ENCODE measurements around the gene RAB37. TPM values are rescaled to one million over a fixed set of nuclear protein-coding genes. Genes with fewer than 3 reads are reported as not detected.

RAB37 gene
- total and polyA plus RNA-seq, 9 of the 15 experiments (the other 6 are each of a cell fraction or from before 2014, with no cell fraction given), result 0.03 to 0.27 (median 0.11) TPM; not detected in 4

- ChIA-PET CTCF (ENCODE audit: low intra/inter-chr PET ratio) (interaction anchor here (0.6 to 3.6 kb wide), 2 partner anchors 23 to 132 kb away, joined by 3 to 41 read pairs; no protein-coding TSS in a partner anchor), POLR2A (interaction anchor here (0.6 to 1.3 kb wide), 3 partner anchors 20 to 325 kb away, joined by 3 read pairs; no protein-coding TSS in a partner anchor)
- no TSS peak for BruUV-seq (replicated peaks)
- Histone ChIP-seq H3K27me3 (ENCODE audit: control insufficient read depth in 2 of 2, insufficient read depth in 2 of 2, low read length in 2 of 2) (no peaks in the 10 kb centered on the region), H3K9ac (ENCODE audit: insufficient read depth in 1 of 2, low read depth in 2 of 2, low read length in 2 of 2) (peak overlapping the region in 1 of 2 experiments; percentile 46; a peak in 1 of 4 replicates), H3K79me2 (ENCODE audit: control insufficient read depth, insufficient read depth, low read length) (no peaks in the 10 kb centered on the region), H2AFZ (ENCODE audit: low read depth, low read length) (no peak overlapping the region), H3K4me2 (ENCODE audit: insufficient read depth, low read length) (no peak overlapping the region), H3K4me1 (replicated peaks in 1 of 2; ENCODE audit: control insufficient read depth in 2 of 2, insufficient read depth in 2 of 2, low read length in 2 of 2) (peaks cover 0 to 23% of the 10 kb centered on the region in 2 experiments; a peak in 3 of 5 replicates), H3K9me1 (ENCODE audit: control insufficient read depth, insufficient read depth, low read length) (no peaks in the 10 kb centered on the region), H3K36me3 (ENCODE audit: control insufficient read depth, insufficient read depth, low read length) (peaks cover 73% of the 10 kb centered on the region), H3K27ac (ENCODE audit: extremely low read depth, low read depth, low read length) (no peak overlapping the region), H3K9me3 (replicated peaks; ENCODE audit: control insufficient read depth, insufficient read depth, low read depth, low read length) (no peaks in the 10 kb centered on the region), H4K20me1 (replicated peaks; ENCODE audit: control insufficient read depth, insufficient read depth, low read length) (peaks cover 17% of the 10 kb centered on the region), H3K4me3 (no peak overlapping the region)
- no peak for DNase-seq (ENCODE audit: extremely low read depth in 1 of 4, low spot score in 3 of 4)
- FAIRE-seq, result no peak
- in situ Hi-C loops (cut with MboI) (no loop called here), intact Hi-C loops (cut with micrococcal nuclease) (no loop called here)
- 90% methylated on average over 14 of the region's 17 CpGs for WGBS (ENCODE audit: insufficient coverage, low coverage, missing lambda C conversion rate)
- no peak for ATAC-seq
- TF ChIP-seq TFAP4 (CRISPR knock-in tag; IDR thresholded peaks at IDR 0.05; ENCODE audit: borderline replicate concordance) (no peak), POLR2G (IDR thresholded peaks at IDR 0.05; ENCODE audit: low read depth, low read length) (peak; percentile 67), NUFIP1 (IDR thresholded peaks at IDR 0.05; ENCODE audit: partially characterized antibody) (no peak), ATF7 (IDR thresholded peaks at IDR 0.05) (no peak), SUPT5H (IDR thresholded peaks at IDR 0.05) (0 out of 2 replicates have a peak, but pooled peaks have one; percentile 19), RBFOX2 (IDR thresholded peaks at IDR 0.05; ENCODE audit: low read depth, low read length) (peak; percentile 24; the same call in 1 of the 2 replicates), BCL6 (CRISPR knock-in tag; IDR thresholded peaks at IDR 0.05) (no peak)
Observed at GRCh38 chr17:74768069-74768762, 31.2 kb downstream of the RAB37 start.

Data from K562 (cell line).